Neuron (in vitro differentiated cells): ENCODE measurements around the gene MON1A.
A peak's percentile ranks its signal among the peaks of the same experiment; 100 is the strongest.

Source experiments
- H2AFZ ChIP-seq: one replicate; pipeline ENCODE4 v1.6.1; 2013; ENCODE audit warnings: low read depth, mild to moderate bottlenecking, inconsistent platforms, low read length, moderate library complexity
- H3K27me3 ChIP-seq: one replicate; pipeline ENCODE4 v1.6.1; 2013; ENCODE audit warnings: low read length; ENCODE audit not compliant: insufficient read depth
- H3K36me3 ChIP-seq: one replicate; pipeline ENCODE4 v1.6.1; 2013; ENCODE audit warnings: low read length; ENCODE audit not compliant: insufficient read depth
- H3K4me1 ChIP-seq: one replicate; pipeline ENCODE4 v1.6.1; 2013; ENCODE audit warnings: low read length; ENCODE audit not compliant: insufficient read depth
- H3K4me3 ChIP-seq: 2 replicates; pipeline ENCODE4 v1.5.1; 2013; ENCODE audit warnings: mild to moderate bottlenecking, low read length, moderate library complexity
- H3K9me3 ChIP-seq: one replicate; pipeline ENCODE4 v1.6.1; 2013; ENCODE audit warnings: low read length

MON1A gene

DNA sequence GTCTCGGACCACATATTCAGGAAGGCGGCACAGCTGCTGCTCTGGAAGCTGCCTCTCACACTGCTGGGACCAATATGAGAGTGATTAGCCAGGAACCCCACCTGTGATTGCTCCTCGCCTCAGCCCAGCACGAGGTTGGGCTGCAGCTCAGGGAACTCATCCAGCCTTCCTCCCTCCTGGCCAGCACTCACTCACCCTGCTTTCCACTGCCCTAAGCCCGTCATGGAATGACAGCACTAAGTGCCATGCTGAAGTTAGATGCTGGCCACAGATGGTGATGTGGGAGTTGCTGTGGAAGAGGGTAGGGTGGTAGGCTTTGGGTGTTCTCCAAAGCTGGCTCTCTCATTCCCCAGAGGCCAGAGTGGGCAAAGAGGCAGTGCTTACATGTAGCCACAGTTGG, 33.3 kb downstream of the MON1A start:
- H2AFZ ChIP-seq: no peak overlapping the region
- no peaks in the 10 kb centered on the region for H3K27me3 ChIP-seq
- no peaks in the 10 kb centered on the region for H3K36me3 ChIP-seq
- H3K4me1 ChIP-seq: no peaks in the 10 kb centered on the region
- H3K9me3 ChIP-seq: no peaks in the 10 kb centered on the region
- H3K4me3 ChIP-seq: no peak overlapping the region

DNA sequence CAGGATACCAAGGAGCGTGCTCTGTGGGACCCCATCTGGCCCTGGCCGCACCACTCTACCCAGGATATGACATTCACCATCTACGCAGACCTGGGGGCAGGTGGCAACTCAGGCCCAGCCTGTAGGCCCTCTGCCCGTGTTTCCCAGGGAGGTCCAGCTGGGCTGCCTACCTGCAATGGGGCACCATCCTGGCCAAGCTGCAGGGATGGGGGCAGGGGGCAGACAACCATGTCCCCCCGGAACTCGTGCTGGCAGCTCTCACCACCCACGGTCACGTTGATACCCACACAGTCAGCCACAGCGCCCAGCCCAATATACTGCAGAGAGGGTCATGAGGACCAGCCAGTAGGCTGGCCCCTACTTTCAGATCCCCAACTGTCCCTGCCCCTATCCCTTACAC, 33.8 kb downstream of the MON1A start:
- Histone ChIP-seq H3K27me3 (no peaks in the 10 kb centered on the region), H3K9me3 (no peaks in the 10 kb centered on the region), H2AFZ (no peak overlapping the region), H3K4me3 (no peak overlapping the region), H3K4me1 (no peaks in the 10 kb centered on the region), H3K36me3 (no peaks in the 10 kb centered on the region)

DNA sequence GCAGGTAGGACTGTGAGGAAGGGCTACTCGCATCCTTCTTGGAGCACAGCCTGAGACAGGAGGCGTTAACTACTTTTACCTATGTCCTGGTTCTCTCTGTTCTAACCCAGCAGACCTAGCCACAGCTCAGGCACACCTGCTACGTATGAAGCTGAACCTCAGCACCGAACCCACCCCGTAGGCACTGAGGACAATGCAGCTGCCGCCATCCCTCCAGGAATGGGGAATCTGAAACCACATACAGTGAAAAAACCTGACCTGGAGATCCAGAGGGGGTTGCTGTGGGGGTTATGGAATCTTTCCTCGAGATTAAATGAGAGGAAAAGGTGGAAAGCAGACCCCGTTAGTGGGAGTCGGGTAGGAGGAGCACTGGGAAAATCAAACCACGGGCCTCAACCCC, 40.3 kb downstream of the MON1A start:
- no peaks in the 10 kb centered on the region for H3K9me3 ChIP-seq
- no peak overlapping the region for H2AFZ ChIP-seq
- H3K27me3 ChIP-seq: no peaks in the 10 kb centered on the region
- no peaks in the 10 kb centered on the region for H3K4me1 ChIP-seq
- H3K4me3 ChIP-seq: no peak overlapping the region
- no peaks in the 10 kb centered on the region for H3K36me3 ChIP-seq

- H3K27me3 ChIP-seq: no peaks in the 10 kb centered on the region
- H3K4me3 ChIP-seq: no peak overlapping the region
- H3K4me1 ChIP-seq: peaks cover 7% of the 10 kb centered on the region
- H3K9me3 ChIP-seq: no peaks in the 10 kb centered on the region
- no peaks in the 10 kb centered on the region for H3K36me3 ChIP-seq
- no peak overlapping the region for H2AFZ ChIP-seq
Observed at GRCh38 chr3:49886922-49887265, 42.7 kb downstream of the MON1A start.

DNA sequence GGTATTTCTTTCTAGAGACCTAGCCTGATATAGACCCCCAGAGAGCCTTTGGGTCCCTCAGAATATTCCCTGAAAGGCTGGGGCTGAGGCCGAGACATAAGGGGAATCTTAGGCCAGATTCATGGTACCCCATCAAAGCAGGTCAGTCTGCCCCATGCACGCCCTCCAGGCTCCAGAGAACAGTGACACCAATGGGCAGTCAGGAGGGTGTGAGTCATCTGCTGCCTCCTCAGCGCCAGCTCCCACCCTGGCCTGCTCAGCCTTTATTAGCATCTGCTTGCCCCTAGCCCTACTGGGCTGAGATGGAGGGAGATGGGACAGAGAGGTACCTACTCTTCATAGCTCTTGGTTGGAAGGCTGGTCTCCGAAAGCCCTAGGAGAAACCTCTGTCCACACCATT, 45.6 kb downstream of the MON1A start:
- Histone ChIP-seq H3K4me3 (no peak overlapping the region), H3K27me3 (no peaks in the 10 kb centered on the region), H3K4me1 (peaks cover 28% of the 10 kb centered on the region), H3K36me3 (no peaks in the 10 kb centered on the region), H2AFZ (no peak overlapping the region), H3K9me3 (no peaks in the 10 kb centered on the region)

GRCh38 chr3:49882166-49882565, 47.4 kb downstream of the MON1A start:
- no peak overlapping the region for H2AFZ ChIP-seq
- H3K27me3 ChIP-seq: no peaks in the 10 kb centered on the region
- H3K4me3 ChIP-seq: no peak overlapping the region
- no peaks in the 10 kb centered on the region for H3K36me3 ChIP-seq
- H3K9me3 ChIP-seq: no peaks in the 10 kb centered on the region
- peaks cover 28% of the 10 kb centered on the region for H3K4me1 ChIP-seq

DNA sequence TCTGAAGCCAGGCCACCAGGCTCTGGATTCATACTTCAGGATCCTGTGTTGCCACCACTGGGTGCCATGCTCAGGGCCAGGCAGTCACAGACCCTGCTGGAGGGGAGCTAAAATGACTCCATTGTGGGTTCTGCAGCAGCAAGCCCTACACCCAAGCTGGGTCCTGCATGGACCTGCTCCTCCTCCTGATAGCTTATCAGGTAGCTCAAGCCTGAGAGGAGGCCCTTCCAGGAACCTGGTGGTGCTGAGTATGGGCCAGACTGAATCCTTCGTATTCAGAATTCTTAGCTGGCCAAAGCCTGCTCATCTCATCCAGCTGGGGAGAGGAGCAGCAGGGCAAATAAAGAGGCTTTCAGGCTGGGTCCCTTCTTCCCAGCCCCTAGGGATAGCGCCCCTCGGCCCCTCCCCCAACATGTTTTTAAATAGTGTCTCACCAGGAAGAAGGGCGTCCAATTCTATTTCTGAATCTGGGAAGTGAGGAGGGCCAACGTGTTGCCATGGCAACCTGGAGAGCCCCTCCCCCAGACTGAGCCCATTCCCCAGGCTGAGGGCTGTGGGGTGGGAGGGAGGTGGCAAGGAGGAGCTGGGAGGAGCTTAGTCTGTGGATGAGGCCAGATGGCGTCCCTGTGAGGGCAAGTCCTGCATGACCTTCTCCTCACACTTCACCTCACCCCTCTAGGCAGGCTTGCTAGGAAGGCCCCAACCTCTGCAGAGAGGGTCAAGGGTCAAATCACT, 48.9 kb downstream of the MON1A start:
- H3K27me3 ChIP-seq: no peaks in the 10 kb centered on the region
- no peaks in the 10 kb centered on the region for H3K36me3 ChIP-seq
- peak overlapping the region; percentile 8 for H2AFZ ChIP-seq
- H3K4me1 ChIP-seq: peaks cover 28% of the 10 kb centered on the region
- peak overlapping the region; percentile 13 for H3K4me3 ChIP-seq
- H3K9me3 ChIP-seq: no peaks in the 10 kb centered on the region

- no peaks in the 10 kb centered on the region for H3K9me3 ChIP-seq
- H3K4me3 ChIP-seq: no peak overlapping the region
- H3K36me3 ChIP-seq: no peaks in the 10 kb centered on the region
- peaks cover 28% of the 10 kb centered on the region for H3K4me1 ChIP-seq
- H3K27me3 ChIP-seq: no peaks in the 10 kb centered on the region
- no peak overlapping the region for H2AFZ ChIP-seq
Observed at GRCh38 chr3:49879721-49880120, 49.9 kb downstream of the MON1A start.

DNA sequence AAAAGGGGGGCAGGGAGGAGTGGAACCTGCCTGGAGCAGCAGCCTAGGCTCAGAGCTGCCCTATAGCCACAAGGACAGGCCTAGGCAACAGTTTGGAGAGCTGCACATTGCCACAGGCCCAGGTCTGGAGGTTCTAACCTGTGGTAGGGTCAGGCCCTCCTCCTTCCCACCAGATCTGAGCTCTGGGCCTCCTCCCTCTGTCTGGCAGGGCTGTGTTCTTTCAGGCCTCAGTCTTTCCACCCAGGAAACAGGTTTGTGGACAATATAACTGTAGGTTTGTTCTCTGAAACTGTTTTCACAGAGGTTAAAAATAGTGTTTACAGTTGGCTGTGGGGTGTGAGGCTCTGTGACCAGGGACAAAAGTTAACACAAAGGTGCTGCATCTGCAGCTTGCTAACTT, 50.9 kb downstream of the MON1A start:
- H3K4me3 ChIP-seq: no peak overlapping the region
- no peaks in the 10 kb centered on the region for H3K27me3 ChIP-seq
- H3K9me3 ChIP-seq: no peaks in the 10 kb centered on the region
- peaks cover 28% of the 10 kb centered on the region for H3K4me1 ChIP-seq
- no peaks in the 10 kb centered on the region for H3K36me3 ChIP-seq
- H2AFZ ChIP-seq: no peak overlapping the region

DNA sequence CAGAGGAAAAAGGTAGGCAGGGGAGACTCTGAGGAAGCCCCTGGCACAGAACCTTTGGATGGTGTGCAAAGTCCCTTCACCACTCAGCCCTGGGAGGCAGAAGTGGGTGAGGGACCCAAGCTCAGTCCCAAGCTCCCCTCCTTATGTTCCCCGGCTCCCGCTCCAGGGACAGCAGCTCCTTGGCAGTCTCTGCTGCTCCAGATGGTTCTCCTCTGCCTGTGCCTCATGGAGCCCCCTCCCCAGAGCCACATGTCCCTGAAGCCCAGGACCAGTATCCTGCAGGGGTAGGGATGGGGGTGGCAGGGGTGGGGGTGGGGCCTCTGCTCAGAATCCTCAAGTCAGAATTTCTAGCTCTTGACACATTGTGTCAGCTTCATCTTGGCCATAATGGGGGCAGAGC, 51.9 kb downstream of the MON1A start:
- H2AFZ ChIP-seq: no peak overlapping the region
- H3K9me3 ChIP-seq: no peaks in the 10 kb centered on the region
- no peak overlapping the region for H3K4me3 ChIP-seq
- peaks cover 36% of the 10 kb centered on the region for H3K4me1 ChIP-seq
- H3K36me3 ChIP-seq: no peaks in the 10 kb centered on the region
- no peaks in the 10 kb centered on the region for H3K27me3 ChIP-seq

DNA sequence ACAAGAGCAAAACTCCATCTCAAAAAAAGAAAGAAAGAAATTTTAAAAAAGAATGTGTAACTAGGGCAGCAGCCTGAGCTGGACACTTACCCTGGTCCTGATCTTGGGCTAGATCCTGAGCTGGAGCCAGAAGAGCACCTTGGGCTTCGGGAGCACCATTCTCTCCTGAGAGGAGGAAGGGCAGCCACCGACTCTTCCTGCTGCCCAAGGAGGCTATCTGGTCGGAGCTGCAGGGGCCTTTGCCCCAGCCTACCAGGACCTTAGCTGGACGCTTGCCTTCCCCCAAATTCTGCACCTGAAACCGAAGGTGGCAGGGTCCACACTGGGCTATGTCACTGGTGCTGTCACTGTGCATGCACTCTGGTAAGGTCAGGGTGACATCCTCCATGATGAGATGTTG, 53.0 kb downstream of the MON1A start:
- no peaks in the 10 kb centered on the region for H3K9me3 ChIP-seq
- no peaks in the 10 kb centered on the region for H3K27me3 ChIP-seq
- H3K4me3 ChIP-seq: no peak overlapping the region
- H3K36me3 ChIP-seq: no peaks in the 10 kb centered on the region
- H2AFZ ChIP-seq: no peak overlapping the region
- H3K4me1 ChIP-seq: peaks cover 38% of the 10 kb centered on the region

DNA sequence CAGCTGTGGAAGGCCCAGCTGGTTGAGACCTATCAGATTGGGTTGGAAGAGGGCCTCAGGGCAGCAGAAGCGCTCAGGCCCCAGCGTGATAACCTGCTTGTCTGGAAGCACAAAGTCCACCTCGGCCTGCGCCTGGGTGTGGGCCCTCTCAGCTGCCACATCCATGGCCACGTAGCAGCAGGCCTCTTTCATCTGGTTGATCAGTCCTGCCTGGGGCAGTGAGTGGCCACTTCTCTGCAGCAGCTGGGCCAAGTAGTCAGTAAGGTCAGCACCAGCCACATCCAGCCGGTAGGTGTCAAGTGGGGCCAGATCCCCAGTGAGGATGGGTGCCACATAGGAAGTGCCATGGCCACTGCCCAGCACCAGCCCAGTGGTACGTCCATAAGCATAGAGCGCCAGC, 56.0 kb downstream of the MON1A start:
- Histone ChIP-seq H2AFZ (no peak overlapping the region), H3K36me3 (no peaks in the 10 kb centered on the region), H3K4me3 (no peak overlapping the region)

GRCh38 chr3:49872801-49873281, 56.8 kb downstream of the MON1A start:
- Histone ChIP-seq H3K27me3 (no peaks in the 10 kb centered on the region), H3K4me1 (peaks cover 45% of the 10 kb centered on the region), H3K36me3 (no peaks in the 10 kb centered on the region), H3K9me3 (no peaks in the 10 kb centered on the region), H3K4me3 (no peak overlapping the region), H2AFZ (no peak overlapping the region)

More for the DNA sequence above, 56.0 kb downstream of the MON1A start:
- Histone ChIP-seq H3K27me3 (no peaks in the 10 kb centered on the region), H3K9me3 (no peaks in the 10 kb centered on the region), H3K4me1 (peaks cover 38% of the 10 kb centered on the region)

- H3K4me1 ChIP-seq: peaks cover 56% of the 10 kb centered on the region
- H3K36me3 ChIP-seq: no peaks in the 10 kb centered on the region
- H3K9me3 ChIP-seq: no peaks in the 10 kb centered on the region
- no peak overlapping the region for H3K4me3 ChIP-seq
- no peaks in the 10 kb centered on the region for H3K27me3 ChIP-seq
- no peak overlapping the region for H2AFZ ChIP-seq
Observed at GRCh38 chr3:49871531-49872153, 58.0 kb downstream of the MON1A start.
